Left ventricle myocardium inferior (tissue), 1 donor: ENCODE measurements around the gene PRRX2. TPM values are rescaled to one million over a fixed set of nuclear protein-coding genes. Genes with fewer than 3 reads are reported as not detected.

Experiments
- DNase-seq: peaks from one replicate; pipeline ENCODE4 v3.0.0-alpha.2; 2020
- H3K27ac ChIP-seq: fragments of 200-600 bp; replicated peaks from 2 replicates; pipeline ENCODE4 v1.8.0; 2021
- H3K27me3 ChIP-seq: fragments of 200-600 bp; 2 replicates; pipeline ENCODE4 v1.8.0; 2021; ENCODE audit warnings: low read depth
- H3K36me3 ChIP-seq: fragments of 200-600 bp; 2 replicates; pipeline ENCODE4 v1.8.0; 2021
- H3K4me1 ChIP-seq: fragments of 200-600 bp; 2 replicates; pipeline ENCODE4 v1.8.0; 2021
- H3K4me3 ChIP-seq: fragments of 200-600 bp; 2 replicates; pipeline ENCODE4 v1.8.0; 2021; ENCODE audit warnings: mild to moderate bottlenecking, moderate library complexity
- H3K9me3 ChIP-seq: fragments of 200-600 bp; replicated peaks from 2 replicates; pipeline ENCODE4 v1.8.0; 2021
- CTCF ChIP-seq: fragments of 200-600 bp; IDR thresholded peaks from 2 replicates; pipeline ENCODE4 v1.8.0; 2021; ENCODE audit warnings: antibody characterized with exemption, mild to moderate bottlenecking, borderline replicate concordance
- intact Hi-C: fragments of 100-400 bp; cut with micrococcal nuclease; formaldehyde crosslinking; loops from one replicate; pipeline ENCODE4 v1.11.0; 2022
- total RNA-seq: library from RNA; stranded (reverse); fragmentation: NEBNext Ultra II Directional; extraction: Animal tissue kit (Norgen Biotek cat#: 25700); gene quantifications from one replicate; pipeline ENCODE4 v1.2.1, GENCODE V29; 2021
- donor health status: DM: no; HTN: yes; CAD: no; lungs with severe emphysema.

PRRX2 gene
- total RNA-seq, 1 donor from 2014 or later, result 0.85 TPM

GRCh38 chr9:129717991-129718390 lies 52.5 kb downstream of the PRRX2 start:
- no peak for DNase-seq
- intact Hi-C loops, result no loop called here
- peaks cover 15% of the 10 kb centered on the region for H3K27me3 ChIP-seq
- TF ChIP-seq CTCF, result no peak
- no peaks in the 10 kb centered on the region for H3K9me3 ChIP-seq
- no peak overlapping the region for H3K27ac ChIP-seq
- H3K4me1 ChIP-seq, result peaks cover 9% of the 10 kb centered on the region
- no peak overlapping the region for H3K4me3 ChIP-seq
- H3K36me3 ChIP-seq, result no peaks in the 10 kb centered on the region

GRCh38 chr9:129718647-129719046 lies 53.2 kb downstream of the PRRX2 start:
- H3K4me3 ChIP-seq, result no peak overlapping the region
- TF ChIP-seq CTCF, result no peak
- no peak for DNase-seq
- intact Hi-C loops, result no loop called here
- H3K36me3 ChIP-seq, result no peaks in the 10 kb centered on the region
- peaks cover 15% of the 10 kb centered on the region for H3K27me3 ChIP-seq
- H3K4me1 ChIP-seq, result peaks cover 8% of the 10 kb centered on the region
- H3K27ac ChIP-seq, result no peak overlapping the region
- no peaks in the 10 kb centered on the region for H3K9me3 ChIP-seq

- no peak overlapping the region for H3K4me3 ChIP-seq
- TF ChIP-seq CTCF, result no peak
- no peaks in the 10 kb centered on the region for H3K9me3 ChIP-seq
- H3K27ac ChIP-seq, result no peak overlapping the region
- peaks cover 8% of the 10 kb centered on the region for H3K4me1 ChIP-seq
- peaks cover 15% of the 10 kb centered on the region for H3K27me3 ChIP-seq
- H3K36me3 ChIP-seq, result no peaks in the 10 kb centered on the region
- intact Hi-C loops, result no loop called here
- no peak for DNase-seq
These were observed 53.7 kb downstream of the PRRX2 start for GRCh38 chr9:129719135-129719534.

GRCh38 chr9:129720181-129720864 lies 54.9 kb downstream of the PRRX2 start:
- Histone ChIP-seq H3K4me3 (no peak overlapping the region), H3K27me3 (peaks cover 15% of the 10 kb centered on the region), H3K9me3 (no peaks in the 10 kb centered on the region), H3K4me1 (peaks cover 8% of the 10 kb centered on the region), H3K27ac (no peak overlapping the region), H3K36me3 (no peaks in the 10 kb centered on the region)
- intact Hi-C loops, result no loop called here
- no peak for DNase-seq
- TF ChIP-seq CTCF, result no peak

GRCh38 chr9:129720865-129721545 lies 55.6 kb downstream of the PRRX2 start:
- Histone ChIP-seq H3K4me1 (peaks cover 11% of the 10 kb centered on the region), H3K36me3 (no peaks in the 10 kb centered on the region), H3K27ac (no peak overlapping the region), H3K27me3 (peaks cover 15% of the 10 kb centered on the region), H3K4me3 (no peak overlapping the region), H3K9me3 (no peaks in the 10 kb centered on the region)
- TF ChIP-seq CTCF, result no peak
- intact Hi-C loops, result no loop called here
- DNase-seq, result no peak
